Sigmoid colon (tissue), 7 donors: Measurements from ENCODE around the gene ATF6. TPM values are rescaled to one million over a fixed set of nuclear protein-coding genes. Genes with fewer than 3 reads are reported as not detected.

Source experiments
- DNase-seq: peaks from one replicate; pipeline ENCODE4 v3.0.0-alpha.2; 2019
- H3K27ac ChIP-seq, 4 donors: fragments of 200-600 bp; sonication (generic); one replicate each; pipeline ENCODE4 v1.5.1; 2016 to 2019; ENCODE audit warnings: mild to moderate bottlenecking in 1 of 4
- H3K27me3 ChIP-seq, 3 donors: fragments of 200-600 bp; sonication (generic); one replicate each; pipeline ENCODE4 v1.5.1; 2019; ENCODE audit warnings: mild to moderate bottlenecking in 1 of 3
- H3K36me3 ChIP-seq, 4 donors: fragments of 200-600 bp; sonication (generic); one replicate each; pipeline ENCODE4 v1.5.1; 2016 to 2019
- H3K4me1 ChIP-seq, 4 donors: fragments of 200-600 bp; sonication (generic); one replicate each; pipeline ENCODE4 v1.5.1; 2017 to 2019
- H3K4me3 ChIP-seq, 4 donors: fragments of 200-600 bp; sonication (generic); one replicate each; pipeline ENCODE4 v1.5.1; 2017 to 2019; ENCODE audit warnings: mild to moderate bottlenecking in 2 of 4, moderate library complexity in 1 of 4
- H3K9me3 ChIP-seq, 4 donors: fragments of 200-600 bp in 3 of 4; sonication (generic) in 3 of 4; one replicate each; pipeline versions ENCODE4 v1.5.1 to v1.6.1; 2013 to 2019
- EP300 ChIP-seq, 4 donors: sonication (generic); formaldehyde crosslinking; IDR thresholded peaks; one replicate each; pipeline ENCODE4 v1.6.1; 2017; ENCODE audit warnings: antibody characterized with exemption in 4 of 4
- POLR2A ChIP-seq, 2 donors: fragments of 450-650 bp; IDR thresholded peaks; one replicate each; pipeline ENCODE4 v1.6.1; 2016; ENCODE audit warnings: antibody characterized with exemption in 2 of 2, mild to moderate bottlenecking in 2 of 2, moderate library complexity in 2 of 2
- POLR2AphosphoS5 ChIP-seq, 4 donors: sonication (generic); formaldehyde crosslinking; IDR thresholded peaks; one replicate each; pipeline ENCODE4 v1.6.1; 2017; ENCODE audit warnings: antibody characterized with exemption in 4 of 4
- WGBS, 2 donors: extraction: QIAGEN DNeasy Blood & Tissue Kit; methylation state at CpG; one replicate each; pipeline ENCODE4 v1.1.7; 2013; 5-methylcytosine and 5-hydroxymethylcytosine counted together
- intact Hi-C: fragments of 100-400 bp; cut with DNase I; formaldehyde crosslinking; loops from one replicate; pipeline ENCODE4 v1.15.1; 2023
- polyA plus RNA-seq, 3 donors: library from polyadenylated mRNA; stranded (reverse); fragments of 200-250 nt; gene quantifications; one replicate each; pipeline ENCODE4 v1.2.3, GENCODE V29; 2013
- total RNA-seq, 4 donors: library from RNA; depleted of rRNA; stranded (reverse); fragments of >200 nt; gene quantifications; one replicate each; pipeline ENCODE4 v1.1.0, GENCODE V29; 2016
- TF ChIP-seq, protein P1 (sequence below), 4 experiments: fragments of 450-650 bp in 3 of 4; fragments of 200-600 bp in 1 of 4; IDR thresholded peaks; one replicate each; pipeline ENCODE4 v1.5.1; 2016 to 2019; ENCODE audit warnings: antibody characterized with exemption in 4 of 4, mild to moderate bottlenecking in 3 of 4, moderate library complexity in 2 of 4
- donor health status: healthy with polysubstance abuse.
- donor health status: Bipolar disorder and iron deficiency.
- donor health status: healthy.

The ATF6 gene
- total and polyA plus RNA-seq, 7 donors: 2.3 to 28.1 (median 26.3) TPM

DNA sequence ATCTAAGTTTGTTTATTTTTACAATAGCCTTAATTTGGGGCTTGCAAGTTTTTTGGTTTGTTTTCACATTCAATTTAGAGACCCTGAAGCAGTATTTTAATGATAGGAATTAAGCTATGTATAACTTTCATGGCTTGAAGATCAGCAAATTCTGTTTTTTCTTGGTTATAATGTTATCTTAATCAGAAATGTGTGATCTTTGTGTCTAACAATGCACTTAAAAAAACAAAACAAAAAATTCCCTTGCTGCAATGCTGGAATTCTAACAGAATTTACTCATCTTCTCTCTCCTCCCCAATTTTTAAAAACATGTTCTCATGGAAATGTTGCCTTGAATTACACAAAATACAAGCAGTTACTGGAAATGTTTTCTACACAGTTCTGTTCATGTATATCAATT lies 144.5 kb downstream of the ATF6 start:
- Histone ChIP-seq H3K27ac (no peak overlapping the region), H3K36me3 (peaks cover 0 to 34% (median 1%) of the 10 kb centered on the region in 4 donors), H3K27me3 (no peaks in the 10 kb centered on the region), H3K9me3 (no peaks in the 10 kb centered on the region), H3K4me3 (no peak overlapping the region), H3K4me1 (peaks cover 0 to 29% (median 10%) of the 10 kb centered on the region in 4 donors)
- DNase-seq: no peak
- intact Hi-C loops: no loop called here
- TF ChIP-seq POLR2AphosphoS5 (IDR thresholded peaks at IDR 0.05) (no peak), EP300 (IDR thresholded peaks at IDR 0.05) (no peak), POLR2A (IDR thresholded peaks at IDR 0.05) (no peak)
- TF ChIP-seq, protein P1, sequence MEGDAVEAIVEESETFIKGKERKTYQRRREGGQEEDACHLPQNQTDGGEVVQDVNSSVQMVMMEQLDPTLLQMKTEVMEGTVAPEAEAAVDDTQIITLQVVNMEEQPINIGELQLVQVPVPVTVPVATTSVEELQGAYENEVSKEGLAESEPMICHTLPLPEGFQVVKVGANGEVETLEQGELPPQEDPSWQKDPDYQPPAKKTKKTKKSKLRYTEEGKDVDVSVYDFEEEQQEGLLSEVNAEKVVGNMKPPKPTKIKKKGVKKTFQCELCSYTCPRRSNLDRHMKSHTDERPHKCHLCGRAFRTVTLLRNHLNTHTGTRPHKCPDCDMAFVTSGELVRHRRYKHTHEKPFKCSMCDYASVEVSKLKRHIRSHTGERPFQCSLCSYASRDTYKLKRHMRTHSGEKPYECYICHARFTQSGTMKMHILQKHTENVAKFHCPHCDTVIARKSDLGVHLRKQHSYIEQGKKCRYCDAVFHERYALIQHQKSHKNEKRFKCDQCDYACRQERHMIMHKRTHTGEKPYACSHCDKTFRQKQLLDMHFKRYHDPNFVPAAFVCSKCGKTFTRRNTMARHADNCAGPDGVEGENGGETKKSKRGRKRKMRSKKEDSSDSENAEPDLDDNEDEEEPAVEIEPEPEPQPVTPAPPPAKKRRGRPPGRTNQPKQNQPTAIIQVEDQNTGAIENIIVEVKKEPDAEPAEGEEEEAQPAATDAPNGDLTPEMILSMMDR (IDR thresholded peaks at IDR 0.05): no peak

DNA sequence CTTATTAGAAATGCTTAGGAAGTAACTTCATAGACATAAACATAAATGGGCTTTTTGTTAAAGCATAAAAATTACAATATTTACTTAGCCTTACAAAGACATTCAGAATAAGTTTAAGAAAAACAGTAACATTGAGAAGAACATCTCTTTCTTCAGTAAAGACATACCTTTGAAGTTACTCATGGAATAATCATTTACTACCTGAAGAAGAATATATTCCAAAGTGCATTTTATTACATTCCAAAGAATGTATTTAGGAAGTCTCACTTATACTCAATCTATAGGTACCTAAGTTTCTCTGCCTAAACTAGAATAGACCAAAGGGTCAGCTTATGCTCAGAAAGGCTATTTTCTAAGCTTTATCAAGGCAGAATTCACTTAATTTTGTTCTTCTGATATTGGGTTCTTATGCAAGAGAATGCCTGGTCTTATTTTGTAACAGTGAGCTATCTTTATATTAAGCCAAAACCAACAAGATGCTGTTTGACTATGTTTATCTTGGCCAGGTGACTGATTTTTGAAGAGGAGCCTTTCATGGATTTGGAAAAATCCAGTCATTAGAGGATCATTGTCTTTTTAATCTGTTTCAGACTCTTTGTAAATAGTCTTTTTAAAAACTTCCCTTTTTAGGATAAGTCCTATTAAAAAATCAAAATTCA lies 147.5 kb downstream of the ATF6 start:
- TF ChIP-seq EP300 (IDR thresholded peaks at IDR 0.05): no peak
- TF ChIP-seq, protein P1 (IDR thresholded peaks at IDR 0.05): no peak
- TF ChIP-seq POLR2AphosphoS5 (IDR thresholded peaks at IDR 0.05): no peak
- no peak for TF ChIP-seq POLR2A (IDR thresholded peaks at IDR 0.05)
- Histone ChIP-seq H3K27ac (no peak overlapping the region), H3K4me1 (peaks cover 0 to 18% (median 2%) of the 10 kb centered on the region in 4 donors)

DNA sequence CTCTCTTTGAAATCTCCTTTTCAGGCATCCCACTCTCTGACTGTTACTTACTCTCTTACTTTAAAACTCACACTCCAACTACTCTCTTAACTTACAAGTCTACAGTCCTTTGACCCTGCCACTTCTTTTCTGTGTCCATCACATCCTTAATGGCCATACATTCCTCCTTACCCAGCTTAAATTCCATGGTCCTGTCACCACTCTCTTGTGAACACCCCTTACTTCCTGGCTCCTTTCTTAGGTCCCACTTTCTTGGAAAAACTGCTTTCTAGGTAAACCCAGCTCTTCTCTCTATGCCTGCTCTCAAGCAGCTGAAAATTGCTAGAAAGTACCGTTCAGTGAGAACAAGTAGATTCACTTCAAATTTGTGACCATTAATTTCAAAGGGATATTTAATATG lies 148.5 kb downstream of the ATF6 start:
- Histone ChIP-seq H3K27ac (no peak overlapping the region), H3K9me3 (no peaks in the 10 kb centered on the region), H3K27me3 (no peaks in the 10 kb centered on the region), H3K36me3 (peaks cover 0 to 40% (median 1%) of the 10 kb centered on the region in 4 donors), H3K4me1 (peaks cover 0 to 18% (median 2%) of the 10 kb centered on the region in 4 donors), H3K4me3 (no peak overlapping the region)
- intact Hi-C loops: no loop called here
- TF ChIP-seq, protein P1 (IDR thresholded peaks at IDR 0.05): no peak
- TF ChIP-seq POLR2AphosphoS5 (IDR thresholded peaks at IDR 0.05) (no peak), POLR2A (IDR thresholded peaks at IDR 0.05) (no peak), EP300 (IDR thresholded peaks at IDR 0.05) (no peak)
- WGBS, 2 donors: 98 to 99% methylated on average over 1 of the region's 1 CpG
- no peak for DNase-seq

More for the DNA sequence above, 147.5 kb downstream of the ATF6 start:
- peaks cover 0 to 40% (median 1%) of the 10 kb centered on the region in 4 donors for H3K36me3 ChIP-seq
- no peak overlapping the region for H3K4me3 ChIP-seq
- intact Hi-C loops: no loop called here
- H3K27me3 ChIP-seq: no peaks in the 10 kb centered on the region
- DNase-seq: no peak
- no peaks in the 10 kb centered on the region for H3K9me3 ChIP-seq

DNA sequence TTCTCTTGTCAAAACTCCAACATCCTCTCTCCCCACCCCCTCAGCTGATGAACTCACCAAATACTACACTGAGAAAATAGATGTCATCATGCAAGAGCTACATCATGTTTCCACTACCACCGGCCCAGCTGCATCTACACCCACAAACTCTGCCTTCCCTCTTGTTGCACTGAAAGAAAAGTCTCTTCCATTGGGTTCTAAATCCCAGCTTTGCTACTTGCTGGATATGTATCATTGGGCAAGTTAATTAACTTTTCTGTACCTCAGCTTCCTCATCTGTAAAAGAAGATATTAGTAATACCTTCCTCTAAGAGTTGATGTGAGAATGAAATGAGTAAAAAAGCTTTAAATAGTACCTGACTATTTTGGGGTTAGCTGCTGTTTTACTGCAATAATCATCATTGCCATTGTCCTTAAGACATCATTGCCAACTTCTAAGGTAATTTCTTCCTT lies 149.0 kb downstream of the ATF6 start:
- intact Hi-C loops: no loop called here
- H3K4me1 ChIP-seq: peaks cover 0 to 14% (median 2%) of the 10 kb centered on the region in 4 donors
- H3K9me3 ChIP-seq: no peaks in the 10 kb centered on the region
- no peaks in the 10 kb centered on the region for H3K27me3 ChIP-seq
- 74 to 84% methylated on average over 1 of the region's 1 CpG for WGBS, 2 donors
- no peak overlapping the region for H3K27ac ChIP-seq
- H3K4me3 ChIP-seq: no peak overlapping the region
- no peak for DNase-seq
- peaks cover 0 to 40% (median 1%) of the 10 kb centered on the region in 4 donors for H3K36me3 ChIP-seq
- no peak for TF ChIP-seq POLR2A (IDR thresholded peaks at IDR 0.05)
- TF ChIP-seq, protein P1 (IDR thresholded peaks at IDR 0.05): no peak
- TF ChIP-seq POLR2AphosphoS5 (IDR thresholded peaks at IDR 0.05): no peak
- TF ChIP-seq EP300 (IDR thresholded peaks at IDR 0.05): no peak
